ENCODE data around the gene PLET1.

PLET1 gene

DNA sequence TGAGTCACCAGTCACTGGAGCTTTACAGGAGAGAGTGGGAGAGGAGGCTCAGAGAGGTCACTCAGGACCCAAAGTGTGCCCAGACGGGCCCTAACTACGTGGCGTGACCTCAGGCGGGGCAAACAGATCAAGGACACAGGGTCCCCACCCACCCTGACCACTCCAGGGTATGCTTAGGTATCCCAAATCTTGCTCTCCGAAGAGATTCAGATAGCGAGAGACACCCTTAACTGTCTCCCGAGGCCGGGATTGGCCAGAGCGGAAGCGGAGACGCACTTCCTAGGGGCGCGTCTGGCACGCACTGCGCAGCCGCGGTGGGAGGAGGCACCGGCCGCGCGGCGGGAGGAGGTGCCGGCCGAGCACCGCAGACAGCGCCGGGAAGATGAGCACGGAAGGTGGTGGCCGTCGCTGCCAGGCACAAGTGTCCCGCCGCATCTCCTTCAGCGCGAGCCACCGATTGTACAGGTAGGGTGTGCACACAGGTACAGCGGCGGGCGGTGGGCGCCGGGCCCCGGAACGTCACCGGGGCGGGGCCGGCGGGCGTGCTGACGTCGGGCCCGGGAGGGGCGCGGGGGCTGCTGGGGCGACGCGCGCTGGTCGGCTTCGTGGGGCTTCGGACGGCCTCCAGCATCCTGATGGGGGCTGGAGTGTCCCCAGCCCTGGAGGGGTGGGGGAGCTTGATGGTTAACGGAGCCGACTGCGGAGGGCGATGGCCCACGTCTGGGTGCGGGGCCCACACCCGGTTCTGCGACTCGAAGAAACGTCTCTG is 34.4 kb downstream of the PLET1 start, which contains the start of gene PTS:
PTS (plus strand) TSS at position 367 of the 769 bp plus-strand sequence; CDS start at position 383, 16 bp downstream.
- TF ChIP-seq TAF1 (IDR thresholded peaks at IDR 0.05; ENCODE audit: low read depth) (peak; percentile 64), NFIC (IDR thresholded peaks at IDR 0.05) (no peak), TCF12 (IDR thresholded peaks at IDR 0.05; ENCODE audit: low read depth) (0 out of 2 replicates have a peak, but pooled peaks have one; percentile 31)
- TF ChIP-seq, protein P1, sequence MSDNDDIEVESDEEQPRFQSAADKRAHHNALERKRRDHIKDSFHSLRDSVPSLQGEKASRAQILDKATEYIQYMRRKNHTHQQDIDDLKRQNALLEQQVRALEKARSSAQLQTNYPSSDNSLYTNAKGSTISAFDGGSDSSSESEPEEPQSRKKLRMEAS (IDR thresholded peaks at IDR 0.05), result peak; percentile 59; the same call in 1 of the 2 replicates

DNA sequence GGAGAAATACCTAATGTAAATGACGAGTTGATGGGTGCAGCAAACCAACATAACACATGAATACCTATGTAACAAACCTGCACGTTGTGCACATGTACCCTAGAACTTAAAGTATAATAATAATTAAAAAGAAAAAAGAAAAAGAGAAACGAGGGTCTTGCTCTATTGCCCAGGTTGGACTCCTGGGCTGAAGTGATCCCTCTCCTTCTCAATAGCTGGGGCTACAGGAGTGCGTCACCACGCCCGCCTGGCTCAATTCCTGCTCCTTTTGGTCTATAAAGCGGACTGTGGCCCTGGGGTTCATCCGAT is 35.0 kb downstream of the PLET1 start:
- TF ChIP-seq EP300 (IDR thresholded peaks at IDR 0.05; ENCODE audit: borderline replicate concordance), result no peak
- no peak for TF ChIP-seq TCF12 (IDR thresholded peaks at IDR 0.05; ENCODE audit: low read depth)
- TF ChIP-seq YY1 (IDR thresholded peaks at IDR 0.05; ENCODE audit: low read depth), result no peak
- TF ChIP-seq ZBTB7A (IDR thresholded peaks at IDR 0.05; ENCODE audit: low read depth), result no peak
- TF ChIP-seq FOXM1 (IDR thresholded peaks at IDR 0.05; ENCODE audit: borderline replicate concordance, low read depth), result no peak
- TF ChIP-seq CEBPB (IDR thresholded peaks at IDR 0.05), result no peak
- TF ChIP-seq NFIC (IDR thresholded peaks at IDR 0.05), result no peak
- TF ChIP-seq, protein P2, sequence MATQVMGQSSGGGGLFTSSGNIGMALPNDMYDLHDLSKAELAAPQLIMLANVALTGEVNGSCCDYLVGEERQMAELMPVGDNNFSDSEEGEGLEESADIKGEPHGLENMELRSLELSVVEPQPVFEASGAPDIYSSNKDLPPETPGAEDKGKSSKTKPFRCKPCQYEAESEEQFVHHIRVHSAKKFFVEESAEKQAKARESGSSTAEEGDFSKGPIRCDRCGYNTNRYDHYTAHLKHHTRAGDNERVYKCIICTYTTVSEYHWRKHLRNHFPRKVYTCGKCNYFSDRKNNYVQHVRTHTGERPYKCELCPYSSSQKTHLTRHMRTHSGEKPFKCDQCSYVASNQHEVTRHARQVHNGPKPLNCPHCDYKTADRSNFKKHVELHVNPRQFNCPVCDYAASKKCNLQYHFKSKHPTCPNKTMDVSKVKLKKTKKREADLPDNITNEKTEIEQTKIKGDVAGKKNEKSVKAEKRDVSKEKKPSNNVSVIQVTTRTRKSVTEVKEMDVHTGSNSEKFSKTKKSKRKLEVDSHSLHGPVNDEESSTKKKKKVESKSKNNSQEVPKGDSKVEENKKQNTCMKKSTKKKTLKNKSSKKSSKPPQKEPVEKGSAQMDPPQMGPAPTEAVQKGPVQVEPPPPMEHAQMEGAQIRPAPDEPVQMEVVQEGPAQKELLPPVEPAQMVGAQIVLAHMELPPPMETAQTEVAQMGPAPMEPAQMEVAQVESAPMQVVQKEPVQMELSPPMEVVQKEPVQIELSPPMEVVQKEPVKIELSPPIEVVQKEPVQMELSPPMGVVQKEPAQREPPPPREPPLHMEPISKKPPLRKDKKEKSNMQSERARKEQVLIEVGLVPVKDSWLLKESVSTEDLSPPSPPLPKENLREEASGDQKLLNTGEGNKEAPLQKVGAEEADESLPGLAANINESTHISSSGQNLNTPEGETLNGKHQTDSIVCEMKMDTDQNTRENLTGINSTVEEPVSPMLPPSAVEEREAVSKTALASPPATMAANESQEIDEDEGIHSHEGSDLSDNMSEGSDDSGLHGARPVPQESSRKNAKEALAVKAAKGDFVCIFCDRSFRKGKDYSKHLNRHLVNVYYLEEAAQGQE (IDR thresholded peaks at IDR 0.05; ENCODE audit: low read depth), result no peak
- no peak for TF ChIP-seq EGR1 (IDR thresholded peaks at IDR 0.05)
- no peak for TF ChIP-seq TAF1 (IDR thresholded peaks at IDR 0.05; ENCODE audit: low read depth)
- no peak for TF ChIP-seq TEAD4 (IDR thresholded peaks at IDR 0.05)

DNA sequence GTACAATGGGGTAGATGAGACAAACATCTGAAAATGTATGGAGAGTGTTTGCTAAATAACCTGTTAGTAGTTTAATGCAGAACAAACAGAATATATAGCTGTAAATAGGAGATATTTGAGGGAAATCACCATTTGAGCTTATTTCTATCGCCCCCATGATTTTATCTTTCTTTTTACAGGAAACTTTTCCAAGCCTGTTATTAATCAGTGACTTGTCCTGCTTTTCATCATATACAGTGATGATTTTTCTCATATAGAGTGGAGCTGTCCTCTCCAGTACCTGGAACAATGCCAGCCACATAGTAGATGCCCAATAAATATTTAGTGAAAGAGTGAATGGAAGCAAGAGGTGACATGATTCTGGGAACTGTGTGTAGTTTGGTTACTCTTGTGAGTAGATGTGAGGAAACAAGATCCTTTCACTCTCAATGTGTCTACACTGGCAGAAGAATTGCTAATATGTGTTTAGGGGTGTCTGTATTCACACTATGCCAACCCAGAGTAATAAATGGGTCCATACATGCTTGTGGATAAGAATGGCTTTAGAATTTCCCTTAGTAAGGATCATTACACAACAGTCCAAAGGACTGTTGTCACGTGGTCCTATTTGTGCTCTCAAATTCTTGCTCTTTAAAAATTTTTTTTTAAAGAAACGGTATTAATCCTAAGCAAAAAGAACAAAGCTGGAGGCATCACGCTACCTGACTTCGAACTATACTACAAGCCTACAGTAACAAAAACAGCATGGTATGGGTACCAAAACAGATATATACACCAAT is 36.7 kb downstream of the PLET1 start:
- TF ChIP-seq EGR1 (IDR thresholded peaks at IDR 0.05), result no peak
- no peak for TF ChIP-seq TCF12 (IDR thresholded peaks at IDR 0.05; ENCODE audit: low read depth)
- TF ChIP-seq CEBPB (IDR thresholded peaks at IDR 0.05), result no peak

DNA sequence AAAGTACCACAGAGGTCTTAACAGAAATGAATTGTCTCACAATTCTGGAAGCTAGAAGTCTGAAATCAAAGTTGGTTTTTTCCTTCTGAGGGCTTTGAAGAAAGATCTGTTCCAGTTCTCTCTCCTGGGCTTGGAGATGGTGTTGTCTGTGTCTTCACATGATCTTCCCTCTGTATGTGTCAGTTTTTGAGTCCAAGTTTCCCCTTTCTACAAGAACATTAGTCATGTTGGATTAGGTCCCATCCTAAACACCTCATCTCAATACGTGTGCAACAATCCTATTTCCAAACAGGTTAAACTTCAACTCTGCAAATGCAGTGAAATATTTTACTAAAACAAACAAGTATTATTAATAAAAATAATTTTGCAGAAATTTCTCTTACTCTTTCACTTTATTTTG is 37.5 kb downstream of the PLET1 start:
- TF ChIP-seq, protein P2 (IDR thresholded peaks at IDR 0.05; ENCODE audit: low read depth), result no peak
- no peak for TF ChIP-seq FOXM1 (IDR thresholded peaks at IDR 0.05; ENCODE audit: borderline replicate concordance, low read depth)
- no peak for TF ChIP-seq TEAD4 (IDR thresholded peaks at IDR 0.05)
- TF ChIP-seq, protein P3, sequence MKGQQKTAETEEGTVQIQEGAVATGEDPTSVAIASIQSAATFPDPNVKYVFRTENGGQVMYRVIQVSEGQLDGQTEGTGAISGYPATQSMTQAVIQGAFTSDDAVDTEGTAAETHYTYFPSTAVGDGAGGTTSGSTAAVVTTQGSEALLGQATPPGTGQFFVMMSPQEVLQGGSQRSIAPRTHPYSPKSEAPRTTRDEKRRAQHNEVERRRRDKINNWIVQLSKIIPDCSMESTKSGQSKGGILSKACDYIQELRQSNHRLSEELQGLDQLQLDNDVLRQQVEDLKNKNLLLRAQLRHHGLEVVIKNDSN (IDR thresholded peaks at IDR 0.05), result no peak
- TF ChIP-seq, protein P1 (IDR thresholded peaks at IDR 0.05), result no peak
- TF ChIP-seq TAF1 (IDR thresholded peaks at IDR 0.05; ENCODE audit: low read depth), result no peak
- no peak for TF ChIP-seq EGR1 (IDR thresholded peaks at IDR 0.05)
- no peak for TF ChIP-seq NFIC (IDR thresholded peaks at IDR 0.05)
- TF ChIP-seq RAD21 (IDR thresholded peaks at IDR 0.05; ENCODE audit: low read depth), result no peak
- no peak for TF ChIP-seq ZBTB7A (IDR thresholded peaks at IDR 0.05; ENCODE audit: low read depth)
- TF ChIP-seq EP300 (IDR thresholded peaks at IDR 0.05; ENCODE audit: borderline replicate concordance), result no peak
- TF ChIP-seq CEBPB (IDR thresholded peaks at IDR 0.05), result no peak
- TF ChIP-seq CREB1 (IDR thresholded peaks at IDR 0.05; ENCODE audit: low read depth), result no peak
- TF ChIP-seq TCF12 (IDR thresholded peaks at IDR 0.05; ENCODE audit: low read depth), result no peak
- no peak for TF ChIP-seq YY1 (IDR thresholded peaks at IDR 0.05; ENCODE audit: low read depth)

DNA sequence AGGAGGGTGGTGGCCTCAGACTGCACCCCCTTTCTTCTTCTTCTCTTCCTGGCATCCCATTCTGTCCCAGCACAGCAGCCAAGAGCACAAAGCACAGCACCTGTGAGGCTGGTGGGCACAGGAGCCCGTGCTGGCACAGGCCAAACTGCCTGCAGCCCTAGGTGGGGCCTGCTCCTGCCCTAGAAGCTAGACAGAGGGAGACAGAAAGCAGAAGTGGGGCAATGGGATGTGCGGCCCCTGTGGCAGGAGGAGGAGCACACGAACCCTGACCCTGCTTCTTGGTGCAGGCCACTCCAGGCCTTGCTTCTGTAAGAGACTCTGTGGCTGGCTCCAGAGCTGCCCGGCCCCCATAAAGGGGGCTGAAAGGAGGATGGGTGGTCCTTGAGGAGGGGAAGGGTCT is 38.4 kb downstream of the PLET1 start:
- TF ChIP-seq EGR1 (IDR thresholded peaks at IDR 0.05) (no peak), NFIC (IDR thresholded peaks at IDR 0.05) (no peak), FOXM1 (IDR thresholded peaks at IDR 0.05; ENCODE audit: borderline replicate concordance, low read depth) (no peak), EP300 (IDR thresholded peaks at IDR 0.05; ENCODE audit: borderline replicate concordance) (no peak), ZBTB7A (IDR thresholded peaks at IDR 0.05; ENCODE audit: low read depth) (no peak), CREB1 (IDR thresholded peaks at IDR 0.05; ENCODE audit: low read depth) (no peak), TAF1 (IDR thresholded peaks at IDR 0.05; ENCODE audit: low read depth) (no peak), RAD21 (IDR thresholded peaks at IDR 0.05; ENCODE audit: low read depth) (no peak), TCF12 (IDR thresholded peaks at IDR 0.05; ENCODE audit: low read depth) (no peak), TEAD4 (IDR thresholded peaks at IDR 0.05) (no peak), CEBPB (IDR thresholded peaks at IDR 0.05) (no peak)
- TF ChIP-seq, protein P2 (IDR thresholded peaks at IDR 0.05; ENCODE audit: low read depth), result no peak
- TF ChIP-seq, protein P3 (IDR thresholded peaks at IDR 0.05), result no peak
